ENCODE measurements around the gene EIF5A2. TPM values are rescaled to one million over a fixed set of nuclear protein-coding genes. Genes with fewer than 3 reads are reported as not detected.

The EIF5A2 gene
- total RNA-seq, 4 donors from 2014 or later = 9.6 to 15.1 (median 11.2) TPM

GRCh38 chr3:170914690-170915089, 6.3 kb upstream of the EIF5A2 start:
- no peak for ATAC-seq
- no peaks in the 10 kb centered on the region for H3K4me1 ChIP-seq
- H3K27me3 ChIP-seq = no peaks in the 10 kb centered on the region
- 14 to 43% methylated on average over 1 of the region's 1 CpG for WGBS, 2 donors (ENCODE audit: low coverage in 1 of 2)
- no peak overlapping the region for H3K27ac ChIP-seq
- no peaks in the 10 kb centered on the region for H3K36me3 ChIP-seq
- H3K9me3 ChIP-seq = peaks cover 0 to 27% (median 0%) of the 10 kb centered on the region in 3 donors
- TF ChIP-seq POLR2A (IDR thresholded peaks at IDR 0.05) (no peak), CTCF (IDR thresholded peaks at IDR 0.05) (no peak), EP300 (IDR thresholded peaks at IDR 0.05) (no peak)
- H3K4me3 ChIP-seq = no peak overlapping the region

GRCh38 chr3:170914212-170914611, 5.8 kb upstream of the EIF5A2 start:
- no peak for ATAC-seq
- H3K27ac ChIP-seq = no peak overlapping the region
- no peaks in the 10 kb centered on the region for H3K4me1 ChIP-seq
- H3K4me3 ChIP-seq = no peak overlapping the region
- no peaks in the 10 kb centered on the region for H3K27me3 ChIP-seq
- H3K9me3 ChIP-seq = peaks cover 0 to 30% (median 0%) of the 10 kb centered on the region in 3 donors
- TF ChIP-seq POLR2AphosphoS5 (IDR thresholded peaks at IDR 0.05) (no peak), EP300 (IDR thresholded peaks at IDR 0.05) (no peak)
- 80 to 83% methylated on average over 5 of the region's 5 CpGs for WGBS, 2 donors (ENCODE audit: low coverage in 1 of 2)
- no peaks in the 10 kb centered on the region for H3K36me3 ChIP-seq

- Histone ChIP-seq H3K36me3 (no peaks in the 10 kb centered on the region), H3K27me3 (no peaks in the 10 kb centered on the region), H3K9me3 (peaks cover 0 to 26% (median 0%) of the 10 kb centered on the region in 3 donors), H3K4me1 (peaks cover 0 to 25% (median 4%) of the 10 kb centered on the region in 3 donors), H3K4me3 (no peak overlapping the region), H3K27ac (no peak overlapping the region)
- WGBS, 2 donors (ENCODE audit: low coverage in 1 of 2) = 89 to 96% methylated on average over 3 of the region's 3 CpGs
- TF ChIP-seq POLR2A (IDR thresholded peaks at IDR 0.05) (no peak), CTCF (IDR thresholded peaks at IDR 0.05) (no peak)
- ATAC-seq = no peak
These were observed 2.6 kb upstream of the EIF5A2 start for GRCh38 chr3:170911051-170911450.

- ATAC-seq = no peak
- H3K4me3 ChIP-seq = no peak overlapping the region
- H3K36me3 ChIP-seq = no peaks in the 10 kb centered on the region
- H3K9me3 ChIP-seq = peaks cover 0 to 26% (median 0%) of the 10 kb centered on the region in 3 donors
- no peaks in the 10 kb centered on the region for H3K27me3 ChIP-seq
- TF ChIP-seq EP300 (IDR thresholded peaks at IDR 0.05) (no peak), CTCF (IDR thresholded peaks at IDR 0.05) (no peak), POLR2AphosphoS5 (IDR thresholded peaks at IDR 0.05) (no peak), POLR2A (IDR thresholded peaks at IDR 0.05) (no peak)
- H3K4me1 ChIP-seq = peaks cover 0 to 25% (median 4%) of the 10 kb centered on the region in 3 donors
- H3K27ac ChIP-seq = no peak overlapping the region
These were observed 2.1 kb upstream of the EIF5A2 start for GRCh38 chr3:170910542-170910941.

- Histone ChIP-seq H3K9me3 (peaks cover 0 to 26% (median 0%) of the 10 kb centered on the region in 3 donors), H3K4me3 (peak overlapping the region in 1 of 2 donors; percentile 84), H3K27me3 (no peaks in the 10 kb centered on the region), H3K4me1 (peaks cover 0 to 25% (median 4%) of the 10 kb centered on the region in 3 donors), H3K27ac (peak overlapping the region in 3 of 4 donors; percentile 59 to 84 (median 83)), H3K36me3 (no peaks in the 10 kb centered on the region)
- ATAC-seq = peak; percentile 44
- TF ChIP-seq CTCF (IDR thresholded peaks at IDR 0.05) (no peak), POLR2AphosphoS5 (IDR thresholded peaks at IDR 0.05) (peak; percentile 45)
- WGBS, 2 donors (ENCODE audit: low coverage in 1 of 2) = 0 to 78% methylated on average over 1 to 8 of the region's 17 CpGs
These were observed 879 bp upstream of the EIF5A2 start for GRCh38 chr3:170909129-170909903.
